PFSK-1 (cell line): ENCODE results near the gene THOC5.

ENCODE experiments used
- POLR2AphosphoS5 ChIP-seq: IDR thresholded peaks from 2 replicates; pipeline ENCODE4 v1.6.1; 2012; ENCODE audit warnings: low read depth, mild to moderate bottlenecking, control low read depth, low read length, moderate library complexity
- REST ChIP-seq, 2 experiments: IDR thresholded peaks; 2 replicates each; pipeline versions ENCODE4 v1.6.1 to v1.8.0; 2011 to 2012; ENCODE audit warnings: low read depth in 2 of 2, low read length in 2 of 2, control low read depth in 1 of 2, inconsistent platforms in 1 of 2, mild to moderate bottlenecking in 1 of 2, moderate library complexity in 1 of 2; ENCODE audit not compliant: insufficient read depth in 1 of 2

GRCh38 chr22:29457730-29458129, 95.8 kb downstream of the THOC5 start:
- TF ChIP-seq REST (IDR thresholded peaks at IDR 0.05; ENCODE audit: insufficient read depth in 1 of 2, low read depth in 2 of 2, low read length in 2 of 2) (no peak), POLR2AphosphoS5 (no peak)
